IMR-90 (cell line): ENCODE results near the gene G6PC2. TPM values are rescaled to one million over a fixed set of nuclear protein-coding genes. Genes with fewer than 3 reads are reported as not detected.

Experiments used
- ATAC-seq: fragments of 200-7000 bp; cut with Tn5 transposase; 2 replicates; pipeline ENCODE4 v1.9.1; 2020; ENCODE audit warnings: low read depth, mild to moderate bottlenecking, moderate library complexity
- BruUV-seq: library from RNA; stranded (reverse); fragments of 400-500 nt; replicated peaks from 2 replicates; lab custom pipeline; 2021; lab: Mats Ljungman, UMichigan
- CTCF ChIA-PET: fragments of 300-600 bp; formaldehyde crosslinking; extraction: SDS; loops from one replicate; lab custom pipeline; 2021; ENCODE audit warnings: antibody characterized with exemption; lab: Yijun Ruan, JAX
- POLR2A ChIA-PET: fragments of 300-600 bp; sonication (Branson Sonifier 250); formaldehyde crosslinking; loops from one replicate; lab custom pipeline; 2022; ENCODE audit warnings: antibody characterized with exemption; ENCODE audit not compliant: unreplicated experiment; lab: Charles Lee
- DNase-seq: peaks from one replicate; pipeline ENCODE4 v3.0.0; 2013
- H2AFZ ChIP-seq: replicated peaks from 2 replicates; pipeline ENCODE3; 2013; ENCODE audit warnings: low read length, mild to moderate bottlenecking; ENCODE audit not compliant: poor library complexity
- H2AK5ac ChIP-seq: 2 replicates; pipeline ENCODE4 v1.6.1; 2013; ENCODE audit warnings: low read depth, low read length, inconsistent platforms
- H2AK9ac ChIP-seq: replicated peaks from 2 replicates; pipeline ENCODE3; 2013; ENCODE audit warnings: mild to moderate bottlenecking, low read depth, low read length, moderate library complexity; ENCODE audit not compliant: poor library complexity
- H2BK120ac ChIP-seq: 2 replicates; pipeline ENCODE4 v1.6.1; 2013; ENCODE audit warnings: low read depth, low read length, inconsistent platforms
- H2BK15ac ChIP-seq: 3 replicates; pipeline ENCODE4 v1.6.1; 2013; ENCODE audit warnings: low read depth, low read length, inconsistent platforms
- H2BK20ac ChIP-seq: 2 replicates; pipeline ENCODE4 v1.6.1; 2013; ENCODE audit warnings: low read depth, mild to moderate bottlenecking, inconsistent platforms, low read length, moderate library complexity
- H2BK5ac ChIP-seq: 2 replicates; pipeline ENCODE4 v1.6.1; 2013; ENCODE audit warnings: mild to moderate bottlenecking, low read depth, low read length, inconsistent platforms; ENCODE audit not compliant: poor library complexity, severe bottlenecking
- H3K14ac ChIP-seq: replicated peaks from 2 replicates; pipeline ENCODE4 v1.6.1; 2013; ENCODE audit warnings: low read depth, low read length, inconsistent platforms
- H3K18ac ChIP-seq: 2 replicates; pipeline ENCODE4 v1.6.1; 2013; ENCODE audit warnings: low read depth, low read length, control low read depth
- H3K23ac ChIP-seq: 2 replicates; pipeline ENCODE4 v1.6.1; 2013; ENCODE audit warnings: low read depth, low read length, inconsistent platforms
- H3K27ac ChIP-seq: 2 replicates; pipeline ENCODE4 v1.5.1; 2013; ENCODE audit warnings: mild to moderate bottlenecking, control low read depth, low read length; ENCODE audit not compliant: insufficient read depth
- H3K27me3 ChIP-seq: 2 replicates; pipeline ENCODE4 v1.6.1; 2013; ENCODE audit warnings: low read length; ENCODE audit not compliant: control insufficient read depth, insufficient read depth
- H3K36me3 ChIP-seq: 2 replicates; pipeline ENCODE4 v1.6.1; 2013; ENCODE audit warnings: low read length, mixed read lengths; ENCODE audit not compliant: control insufficient read depth, insufficient read depth
- H3K4ac ChIP-seq: 2 replicates; pipeline ENCODE4 v1.6.1; 2013; ENCODE audit warnings: low read depth, low read length, inconsistent platforms
- H3K4me1 ChIP-seq: 2 replicates; pipeline ENCODE4 v1.6.1; 2013; ENCODE audit warnings: low read length, mixed read lengths; ENCODE audit not compliant: control insufficient read depth, insufficient read depth
- H3K4me2 ChIP-seq: 2 replicates; pipeline ENCODE4 v1.6.1; 2013; ENCODE audit warnings: low read depth, mild to moderate bottlenecking, control low read depth, low read length, moderate library complexity
- H3K4me3 ChIP-seq: 2 replicates; pipeline ENCODE4 v1.5.1; 2013; ENCODE audit warnings: low read depth, mild to moderate bottlenecking, control low read depth, low read length, moderate library complexity; ENCODE audit not compliant: insufficient read depth
- H3K56ac ChIP-seq: 2 replicates; pipeline ENCODE4 v1.6.1; 2013; ENCODE audit warnings: low read length, inconsistent platforms; ENCODE audit not compliant: insufficient read depth; ENCODE audit errors: extremely low read depth
- H3K79me1 ChIP-seq, 2 experiments: 2 replicates each; pipeline ENCODE4 v1.6.1; 2013; ENCODE audit warnings: low read length in 2 of 2, inconsistent platforms in 1 of 2, low read depth in 1 of 2
- H3K9ac ChIP-seq: 2 replicates; pipeline ENCODE4 v1.6.1; 2013; ENCODE audit warnings: low read depth, low read length, control low read depth
- H3K9me1 ChIP-seq: 2 replicates; pipeline ENCODE4 v1.6.1; 2013; ENCODE audit warnings: low read length, inconsistent platforms; ENCODE audit not compliant: insufficient read depth
- H3K9me3 ChIP-seq: 2 replicates; pipeline ENCODE4 v1.6.1; 2013; ENCODE audit warnings: low read length; ENCODE audit not compliant: control insufficient read depth, insufficient read depth
- H4K20me1 ChIP-seq: 2 replicates; pipeline ENCODE4 v1.6.1; 2013; ENCODE audit warnings: low read length, inconsistent platforms; ENCODE audit not compliant: insufficient read depth
- H4K5ac ChIP-seq: 2 replicates; pipeline ENCODE4 v1.6.1; 2013; ENCODE audit warnings: mild to moderate bottlenecking, low read depth, low read length, control low read depth
- H4K8ac ChIP-seq, 2 experiments: 2 replicates each; pipeline ENCODE4 v1.6.1; 2013; ENCODE audit warnings: low read depth in 2 of 2, low read length in 2 of 2, control low read depth in 1 of 2, inconsistent platforms in 1 of 2
- H4K91ac ChIP-seq: 2 replicates; pipeline ENCODE4 v1.6.1; 2013; ENCODE audit warnings: low read depth, low read length, inconsistent platforms; ENCODE audit not compliant: insufficient read depth
- CEBPB ChIP-seq: IDR thresholded peaks from 2 replicates; pipeline ENCODE4 v1.6.1; 2012; ENCODE audit warnings: low read depth, low read length, improper control_type of control experiment
- FOS ChIP-seq: fragments of 150-350 bp; IDR thresholded peaks from 2 replicates; pipeline ENCODE4 v1.6.1; 2016; ENCODE audit warnings: low read depth, low read length
- MAZ ChIP-seq: IDR thresholded peaks from 2 replicates; pipeline ENCODE4 v1.6.1; 2012; ENCODE audit warnings: low read depth, mild to moderate bottlenecking, low read length, improper control_type of control experiment, moderate library complexity, borderline replicate concordance
- MXI1 ChIP-seq: IDR thresholded peaks from 2 replicates; pipeline ENCODE4 v1.6.1; 2012; ENCODE audit warnings: low read depth, mild to moderate bottlenecking, low read length, moderate library complexity, borderline replicate concordance
- RAD21 ChIP-seq: IDR thresholded peaks from 2 replicates; pipeline ENCODE4 v1.6.1; 2012; ENCODE audit warnings: low read length, improper control_type of control experiment
- RFX5 ChIP-seq: IDR thresholded peaks from 2 replicates; pipeline ENCODE4 v1.8.0; 2012; ENCODE audit warnings: low read depth, mild to moderate bottlenecking, low read length, moderate library complexity
- SMC3 ChIP-seq: fragments of 150-350 bp; IDR thresholded peaks from 2 replicates; pipeline ENCODE4 v1.6.1; 2016; ENCODE audit warnings: low read depth, mild to moderate bottlenecking, antibody characterized with exemption, low read length, moderate library complexity
- WGBS, 2 experiments: methylation state at CpG; one replicate each; pipeline versions ENCODE4 v1.1.5 to v1.1.7; 2013; ENCODE audit warnings: missing lambda C conversion rate in 2 of 2; ENCODE audit not compliant: insufficient read length in 1 of 2; ENCODE audit errors: extremely low coverage in 2 of 2; 5-methylcytosine and 5-hydroxymethylcytosine counted together
- dilution Hi-C: fragments of 300-500 bp; cut with HindIII; formaldehyde crosslinking; loops from one replicate; pipeline ENCODE4 v1.14.3; 2018; ENCODE audit warnings: low sequenced_read_pairs; ENCODE audit not compliant: unreplicated experiment
- in situ Hi-C: fragments of 300-500 bp; cut with MboI; formaldehyde crosslinking; loops from 3 replicates; pipeline ENCODE4 v1.14.3; 2019; ENCODE audit warnings: low sequenced_read_pairs, inconsistent platforms, mixed read lengths
- intact Hi-C: fragments of 100-400 bp; cut with micrococcal nuclease; formaldehyde crosslinking; loops from 2 replicates; pipeline ENCODE4 v1.10.0; 2022
- polyA plus RNA-seq, 3 experiments: library from polyadenylated mRNA; depleted of rRNA; stranded (reverse); fragments of >200 nt; gene quantifications; 2 replicates each; pipeline ENCODE4 v1.2.3, GENCODE V29; 2012; ENCODE audit warnings: low replicate concordance in 1 of 3
- total RNA-seq: library from RNA; depleted of rRNA; stranded (reverse); fragments of >200 nt; gene quantifications from 2 replicates; pipeline ENCODE4 v1.2.3, GENCODE V29; 2012
- TF ChIP-seq, protein P1 (sequence below): conservative IDR thresholded peaks from 2 replicates; pipeline ENCODE4 v1.5.1; 2012; ENCODE audit warnings: mild to moderate bottlenecking, low read depth, low read length, improper control_type of control experiment

G6PC2 gene
- total and polyA plus RNA-seq, 2 of the 4 experiments (the other 2 are of a cell fraction), result not detected

DNA sequence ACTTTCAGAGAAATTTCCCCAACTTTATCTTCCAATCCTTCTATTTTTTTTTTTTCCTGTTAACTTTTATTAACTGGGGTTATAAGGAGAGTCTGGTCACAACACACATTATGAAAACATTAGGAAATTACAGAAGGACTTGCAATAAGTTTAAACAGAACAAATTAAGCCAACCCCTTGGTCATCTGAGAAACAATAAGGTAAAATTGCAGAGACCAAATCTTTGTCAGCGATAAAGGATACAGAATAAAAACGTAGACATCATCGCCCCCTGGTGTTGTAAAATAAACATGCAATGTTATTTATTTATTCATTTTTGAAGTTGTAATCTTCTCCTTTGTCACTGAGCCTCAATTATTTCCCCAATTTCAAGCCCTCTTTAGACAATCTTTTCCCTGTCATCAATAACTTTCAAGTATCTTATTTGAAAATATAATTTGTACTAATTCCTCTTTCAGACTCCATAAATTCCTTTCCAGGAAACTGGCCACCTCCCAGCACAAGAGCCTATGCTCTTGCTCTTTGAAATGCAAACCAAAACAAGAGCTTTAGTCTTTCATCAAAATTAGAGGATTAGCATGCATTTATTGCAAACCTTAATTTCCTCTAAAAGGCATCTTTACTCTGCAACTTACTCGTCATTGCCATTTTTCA is 19.5 kb downstream of the G6PC2 start:
- ChIA-PET POLR2A (no interaction called here), CTCF (interaction anchor here (0.6 to 1.3 kb wide), 4 partner anchors 14 to 148 kb away, joined by 3 read pairs; no protein-coding TSS in a partner anchor)
- no peak overlapping the region for H2BK20ac ChIP-seq
- H3K23ac ChIP-seq, result no peak overlapping the region
- H3K9ac ChIP-seq, result no peak overlapping the region
- ATAC-seq, result peak; percentile 57; the same call in 1 of the 2 replicates
- no peak overlapping the region for H3K4ac ChIP-seq
- no peaks in the 10 kb centered on the region for H3K9me3 ChIP-seq
- no peak overlapping the region for H2BK15ac ChIP-seq
- no peak overlapping the region for H2BK120ac ChIP-seq
- no TSS peak for BruUV-seq
- in situ Hi-C loops, result no loop called here
- H3K4me1 ChIP-seq, result no peaks in the 10 kb centered on the region
- no peak overlapping the region for H4K91ac ChIP-seq
- no peak overlapping the region for H3K56ac ChIP-seq
- peaks cover 6% of the 10 kb centered on the region for H3K27me3 ChIP-seq
- TF ChIP-seq RAD21, result peak; percentile 76
- TF ChIP-seq CEBPB, result no peak
- no peak for TF ChIP-seq RFX5
- no peak for TF ChIP-seq MXI1
- no peak for TF ChIP-seq FOS
- TF ChIP-seq SMC3, result peak; percentile 76
- TF ChIP-seq, protein P1, sequence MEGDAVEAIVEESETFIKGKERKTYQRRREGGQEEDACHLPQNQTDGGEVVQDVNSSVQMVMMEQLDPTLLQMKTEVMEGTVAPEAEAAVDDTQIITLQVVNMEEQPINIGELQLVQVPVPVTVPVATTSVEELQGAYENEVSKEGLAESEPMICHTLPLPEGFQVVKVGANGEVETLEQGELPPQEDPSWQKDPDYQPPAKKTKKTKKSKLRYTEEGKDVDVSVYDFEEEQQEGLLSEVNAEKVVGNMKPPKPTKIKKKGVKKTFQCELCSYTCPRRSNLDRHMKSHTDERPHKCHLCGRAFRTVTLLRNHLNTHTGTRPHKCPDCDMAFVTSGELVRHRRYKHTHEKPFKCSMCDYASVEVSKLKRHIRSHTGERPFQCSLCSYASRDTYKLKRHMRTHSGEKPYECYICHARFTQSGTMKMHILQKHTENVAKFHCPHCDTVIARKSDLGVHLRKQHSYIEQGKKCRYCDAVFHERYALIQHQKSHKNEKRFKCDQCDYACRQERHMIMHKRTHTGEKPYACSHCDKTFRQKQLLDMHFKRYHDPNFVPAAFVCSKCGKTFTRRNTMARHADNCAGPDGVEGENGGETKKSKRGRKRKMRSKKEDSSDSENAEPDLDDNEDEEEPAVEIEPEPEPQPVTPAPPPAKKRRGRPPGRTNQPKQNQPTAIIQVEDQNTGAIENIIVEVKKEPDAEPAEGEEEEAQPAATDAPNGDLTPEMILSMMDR, result peak; percentile 67
- no peak for TF ChIP-seq MAZ
- H3K14ac ChIP-seq, result no peak overlapping the region
- no peak overlapping the region for H2AFZ ChIP-seq
- no peaks in the 10 kb centered on the region for H3K79me1 ChIP-seq
- H3K9me1 ChIP-seq, result no peaks in the 10 kb centered on the region
- no peak overlapping the region for H4K8ac ChIP-seq
- no peaks in the 10 kb centered on the region for H4K20me1 ChIP-seq
- no peak overlapping the region for H4K5ac ChIP-seq
- H2AK5ac ChIP-seq, result no peak overlapping the region
- H2AK9ac ChIP-seq, result no peak overlapping the region
- intact Hi-C loops, result loop anchor here (1.0 kb wide), 2 partner anchors 147 to 574 kb away; no protein-coding TSS in a partner anchor
- DNase-seq, result peak; percentile 34
- no peak overlapping the region for H3K4me2 ChIP-seq
- H3K27ac ChIP-seq, result no peak overlapping the region
- dilution Hi-C loops, result no loop called here
- no peaks in the 10 kb centered on the region for H3K36me3 ChIP-seq
- no peak overlapping the region for H3K18ac ChIP-seq
- no peak overlapping the region for H3K4me3 ChIP-seq
- H2BK5ac ChIP-seq, result no peak overlapping the region
- WGBS, 2 experiments, result no CpG with 5 or more reads among the region's 4 CpGs
